ENCODE measurements around the gene RNF114. TPM values are rescaled to one million over a fixed set of nuclear protein-coding genes. Genes with fewer than 3 reads are reported as not detected.
"Not testable (repeated sequence)": the region's sequence is repeated elsewhere in the genome, so short reads cannot be mapped to it uniquely, and the experiment has no call there.

The RNF114 gene
- total RNA-seq, 2 donors from 2014 or later: 101 to 109 TPM

DNA sequence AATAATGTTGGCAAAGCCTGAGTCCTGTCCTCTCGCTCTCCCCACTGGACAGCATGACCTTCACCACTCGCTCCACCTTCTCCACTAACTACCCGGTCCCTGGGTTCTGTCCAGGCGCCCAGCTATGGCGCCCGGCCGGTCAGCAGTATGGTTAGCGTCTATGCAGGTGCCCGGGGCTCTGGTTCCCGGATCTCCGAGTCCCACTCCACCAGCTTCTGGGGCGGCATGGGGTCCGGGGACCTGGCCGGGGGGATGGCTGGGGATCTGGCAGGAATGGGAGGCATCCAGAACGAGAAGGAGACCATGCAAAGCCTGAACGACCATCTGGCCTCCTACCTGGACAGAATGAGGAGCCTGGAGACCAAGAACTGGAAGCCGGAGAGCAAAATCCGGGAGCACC is 20.5 kb downstream of the RNF114 start:
- Histone ChIP-seq H3K27me3 (no peaks in the 10 kb centered on the region), H3K9me3 (no peaks in the 10 kb centered on the region), H3K27ac (no peak overlapping the region), H3K9ac (ENCODE audit: low read depth in 2 of 2, low read length in 2 of 2) (no peak overlapping the region), H3K4me1 (no peaks in the 10 kb centered on the region), H3K4me3 (no peak overlapping the region), H3K36me3 (peaks cover 20% of the 10 kb centered on the region)
- TF ChIP-seq, protein P1, sequence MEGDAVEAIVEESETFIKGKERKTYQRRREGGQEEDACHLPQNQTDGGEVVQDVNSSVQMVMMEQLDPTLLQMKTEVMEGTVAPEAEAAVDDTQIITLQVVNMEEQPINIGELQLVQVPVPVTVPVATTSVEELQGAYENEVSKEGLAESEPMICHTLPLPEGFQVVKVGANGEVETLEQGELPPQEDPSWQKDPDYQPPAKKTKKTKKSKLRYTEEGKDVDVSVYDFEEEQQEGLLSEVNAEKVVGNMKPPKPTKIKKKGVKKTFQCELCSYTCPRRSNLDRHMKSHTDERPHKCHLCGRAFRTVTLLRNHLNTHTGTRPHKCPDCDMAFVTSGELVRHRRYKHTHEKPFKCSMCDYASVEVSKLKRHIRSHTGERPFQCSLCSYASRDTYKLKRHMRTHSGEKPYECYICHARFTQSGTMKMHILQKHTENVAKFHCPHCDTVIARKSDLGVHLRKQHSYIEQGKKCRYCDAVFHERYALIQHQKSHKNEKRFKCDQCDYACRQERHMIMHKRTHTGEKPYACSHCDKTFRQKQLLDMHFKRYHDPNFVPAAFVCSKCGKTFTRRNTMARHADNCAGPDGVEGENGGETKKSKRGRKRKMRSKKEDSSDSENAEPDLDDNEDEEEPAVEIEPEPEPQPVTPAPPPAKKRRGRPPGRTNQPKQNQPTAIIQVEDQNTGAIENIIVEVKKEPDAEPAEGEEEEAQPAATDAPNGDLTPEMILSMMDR (IDR thresholded peaks at IDR 0.05): no peak
- no peak for DNase-seq
- intact Hi-C loops (cut with DNase I): no loop called here

DNA sequence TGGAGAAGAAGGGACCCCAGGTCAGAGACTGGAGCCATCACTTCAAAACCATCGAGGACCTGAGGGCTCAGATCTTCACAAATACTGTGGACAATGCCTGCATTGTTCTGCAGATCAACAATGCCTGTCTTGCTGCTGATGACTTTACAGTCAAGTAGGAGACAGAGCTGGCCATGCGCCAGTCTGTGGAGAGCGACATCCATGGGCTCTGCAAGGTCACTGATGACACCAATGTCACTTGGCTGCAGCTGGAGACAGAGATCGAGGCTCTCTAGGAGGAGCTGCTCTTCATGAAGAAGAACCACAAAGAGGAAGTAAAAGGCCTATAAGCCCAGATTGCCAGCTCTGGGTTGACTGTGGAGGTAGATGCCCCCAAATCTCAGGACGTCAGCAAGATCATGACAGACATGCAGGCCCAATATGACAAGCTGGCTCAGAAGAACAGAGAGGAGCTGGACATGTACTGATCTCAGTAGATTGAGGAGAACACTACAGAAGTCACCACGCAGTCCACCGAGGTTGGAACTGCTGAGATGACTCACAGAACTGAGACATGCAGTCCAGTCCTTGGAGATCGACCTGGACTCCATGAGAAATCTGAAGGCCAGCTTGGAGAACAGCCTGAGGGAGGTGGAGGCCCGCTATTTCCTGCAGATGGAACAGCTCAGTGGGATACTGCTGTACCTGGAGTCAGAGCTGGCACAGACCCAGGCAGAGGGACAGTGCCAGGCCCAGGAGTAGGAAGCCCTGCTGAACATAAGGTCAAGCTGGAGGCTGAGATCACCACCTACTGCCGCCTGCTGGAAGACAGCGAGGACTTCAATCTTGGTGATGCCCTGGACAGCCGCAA is 21.1 kb downstream of the RNF114 start:
- intact Hi-C loops (cut with DNase I); H3K4me1 ChIP-seq; H3K27me3 ChIP-seq; H3K9me3 ChIP-seq; H3K27ac ChIP-seq; DNase-seq; H3K9ac ChIP-seq (ENCODE audit: low read depth in 2 of 2, low read length in 2 of 2); H3K4me3 ChIP-seq: not testable (repeated sequence)
- peaks cover 15% of the 10 kb centered on the region for H3K36me3 ChIP-seq

DNA sequence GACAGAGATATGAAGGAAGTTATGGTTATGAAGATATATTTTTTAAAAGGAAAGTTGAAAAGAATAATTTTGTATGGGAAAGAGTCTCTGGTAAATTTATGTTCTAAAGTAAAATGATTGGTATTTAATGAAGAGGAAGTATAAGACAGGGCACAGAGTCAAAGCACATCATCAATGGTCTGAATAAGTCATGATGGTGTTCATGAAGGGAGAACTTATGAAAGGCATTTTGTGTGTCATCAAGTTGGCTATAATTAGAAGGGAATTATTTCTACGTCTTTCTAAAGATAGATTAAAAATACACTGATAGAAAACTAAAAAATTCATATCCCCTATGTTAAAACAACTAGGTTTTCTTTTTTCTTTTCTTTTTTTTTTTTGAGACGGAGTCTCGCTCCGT is 25.2 kb downstream of the RNF114 start:
- intact Hi-C loops (cut with DNase I): no loop called here
- Histone ChIP-seq H3K27me3 (no peaks in the 10 kb centered on the region), H3K36me3 (no peaks in the 10 kb centered on the region), H3K27ac (no peak overlapping the region), H3K4me3 (no peak overlapping the region), H3K9ac (ENCODE audit: low read depth in 2 of 2, low read length in 2 of 2) (no peak overlapping the region), H3K9me3 (no peaks in the 10 kb centered on the region), H3K4me1 (no peaks in the 10 kb centered on the region)
- TF ChIP-seq, protein P1 (IDR thresholded peaks at IDR 0.05): no peak
- no peak for DNase-seq

DNA sequence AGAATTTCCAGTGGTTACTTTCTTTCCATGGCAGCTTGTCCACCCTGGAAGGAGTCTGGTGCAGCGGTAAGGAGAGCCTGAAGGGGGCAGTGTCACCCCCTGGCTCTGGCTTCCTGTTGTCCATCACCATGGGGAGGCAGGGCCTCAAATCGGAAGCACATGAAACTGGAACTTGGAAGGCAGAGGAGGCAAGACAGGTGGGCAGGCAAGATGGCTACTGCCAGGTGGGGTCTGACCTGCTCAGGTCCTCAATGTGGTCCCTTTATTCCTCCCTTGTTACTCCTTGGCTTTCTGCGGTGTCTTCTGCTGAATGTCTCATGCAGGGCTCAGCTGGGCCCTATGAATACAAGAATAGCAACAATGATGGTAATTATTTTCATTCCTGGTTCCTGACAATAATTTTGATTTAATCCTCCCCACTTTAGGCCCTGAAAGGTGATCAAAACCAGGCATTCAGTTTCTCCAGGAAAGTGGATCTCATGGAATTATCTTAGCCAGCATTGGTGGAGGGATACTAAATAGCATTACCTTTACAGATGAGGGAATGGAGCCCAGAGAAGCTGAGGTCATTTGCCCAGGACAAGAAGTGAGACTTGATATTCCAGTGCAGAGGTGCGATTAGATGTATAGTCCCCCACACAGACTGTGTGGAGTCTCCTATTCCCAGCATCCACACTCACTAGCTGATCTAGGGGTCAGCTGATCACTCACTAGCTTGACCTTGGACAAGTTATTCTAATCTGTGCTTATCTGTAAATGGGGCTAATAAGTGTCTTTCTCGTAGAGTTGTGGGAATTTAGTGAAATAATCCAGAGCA is 29.0 kb downstream of the RNF114 start:
- TF ChIP-seq, protein P1 (IDR thresholded peaks at IDR 0.05): peak; percentile 46
- Histone ChIP-seq H3K9ac (ENCODE audit: low read depth in 2 of 2, low read length in 2 of 2) (no peak overlapping the region), H3K4me1 (no peaks in the 10 kb centered on the region), H3K36me3 (no peaks in the 10 kb centered on the region), H3K27me3 (no peaks in the 10 kb centered on the region), H3K27ac (no peak overlapping the region), H3K9me3 (no peaks in the 10 kb centered on the region), H3K4me3 (no peak overlapping the region)
- peak; percentile 54 for DNase-seq
- intact Hi-C loops (cut with DNase I): no loop called here

DNA sequence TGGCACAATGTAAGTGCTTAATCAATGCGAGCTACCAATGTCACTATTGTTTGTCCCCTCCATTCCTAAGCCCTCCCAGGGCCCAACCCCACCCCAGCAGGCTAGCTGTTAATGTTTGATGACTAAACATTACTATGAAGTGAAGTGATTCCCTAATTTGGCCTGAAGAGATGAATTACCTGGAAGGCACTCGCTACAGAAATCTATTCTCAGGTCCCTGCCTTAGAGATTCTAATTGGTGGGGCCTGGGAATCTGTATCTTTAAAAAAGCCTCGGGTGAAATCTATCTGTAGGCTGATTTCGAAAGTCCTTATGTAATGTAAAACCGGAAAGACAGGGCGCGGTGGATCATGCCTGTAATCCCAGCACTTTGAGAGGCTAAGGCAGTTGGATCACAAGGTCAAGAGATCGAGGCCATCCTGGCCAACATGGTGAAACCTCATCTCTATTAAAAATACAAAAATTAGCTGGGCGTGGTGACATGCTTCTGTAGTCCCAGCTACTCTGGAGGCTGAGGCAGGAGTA is 29.6 kb downstream of the RNF114 start:
- no peak overlapping the region for H3K27ac ChIP-seq
- no peak overlapping the region for H3K4me3 ChIP-seq
- no peak overlapping the region for H3K9ac ChIP-seq (ENCODE audit: low read depth in 2 of 2, low read length in 2 of 2)
- no peak for DNase-seq
- H3K27me3 ChIP-seq: no peaks in the 10 kb centered on the region
- H3K4me1 ChIP-seq: no peaks in the 10 kb centered on the region
- H3K9me3 ChIP-seq: no peaks in the 10 kb centered on the region
- TF ChIP-seq, protein P1 (IDR thresholded peaks at IDR 0.05): no peak
- no peaks in the 10 kb centered on the region for H3K36me3 ChIP-seq
- intact Hi-C loops (cut with DNase I): no loop called here

Data from colonic mucosa (tissue), 4 donors.